HG03175 (cell line): ENCODE data around the gene MT1E.
"Not testable (repeated sequence)": the region's sequence is repeated elsewhere in the genome, so short reads cannot be mapped to it uniquely, and the experiment has no call there.

ENCODE experiments used
- ATAC-seq: cut with Tn5 transposase; IDR thresholded peaks from one replicate; pipeline ENCODE4 v1.9.1; 2021; ENCODE audit warnings: mild to moderate bottlenecking, moderate library complexity; ENCODE audit not compliant: unreplicated experiment

The MT1E gene

GRCh38 chr16:56643080-56643778 lies 17.6 kb downstream of the MT1E start:
- peak; percentile 73 for ATAC-seq

GRCh38 chr16:56643833-56644232 lies 18.3 kb downstream of the MT1E start:
- ATAC-seq, result no peak

GRCh38 chr16:56645311-56645710 lies 19.7 kb downstream of the MT1E start:
- no peak for ATAC-seq

- ATAC-seq, result no peak
Measured at GRCh38 chr16:56645838-56646237, 20.3 kb downstream of the MT1E start.

DNA sequence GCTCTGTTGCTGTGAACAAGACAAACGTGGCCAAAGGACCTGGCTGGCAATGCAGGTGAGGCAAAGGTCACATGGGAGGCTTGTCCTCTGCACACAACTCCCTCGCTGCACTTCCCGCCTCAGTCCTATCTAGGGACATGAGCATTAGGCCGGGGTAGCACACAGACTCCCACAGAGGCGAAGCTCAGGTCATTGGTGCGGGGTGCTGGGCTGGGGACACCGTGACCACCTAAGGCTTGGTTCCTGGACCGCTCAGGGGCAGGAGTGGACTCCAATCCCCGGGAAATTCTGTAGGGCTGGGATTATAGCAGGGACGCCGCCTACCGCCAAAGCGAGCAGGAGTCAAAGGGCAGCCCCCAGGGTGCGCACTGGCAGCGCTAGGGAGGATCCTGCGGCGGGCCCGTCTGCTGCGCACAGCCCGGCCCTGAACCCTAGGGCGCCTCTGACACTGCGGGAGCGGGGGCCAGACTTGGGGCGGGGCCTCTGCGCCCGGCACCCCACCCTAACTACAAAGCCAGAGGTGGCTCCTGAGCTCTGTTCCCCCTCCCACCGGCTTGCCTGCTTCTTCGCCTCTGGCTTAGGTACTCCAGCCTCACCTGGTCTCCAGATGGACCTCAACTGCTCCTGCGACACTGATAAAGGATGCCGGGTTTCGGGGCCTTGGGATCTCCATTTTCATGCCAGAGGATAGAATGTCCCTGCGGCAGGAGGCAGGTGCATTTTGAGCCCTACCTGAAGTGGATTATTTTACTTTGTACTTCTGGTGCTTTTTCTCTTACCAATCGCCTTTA lies 22.3 kb downstream of the MT1E start:
- no peak for ATAC-seq

GRCh38 chr16:56649271-56649670 lies 23.7 kb downstream of the MT1E start:
- ATAC-seq, result no peak

DNA sequence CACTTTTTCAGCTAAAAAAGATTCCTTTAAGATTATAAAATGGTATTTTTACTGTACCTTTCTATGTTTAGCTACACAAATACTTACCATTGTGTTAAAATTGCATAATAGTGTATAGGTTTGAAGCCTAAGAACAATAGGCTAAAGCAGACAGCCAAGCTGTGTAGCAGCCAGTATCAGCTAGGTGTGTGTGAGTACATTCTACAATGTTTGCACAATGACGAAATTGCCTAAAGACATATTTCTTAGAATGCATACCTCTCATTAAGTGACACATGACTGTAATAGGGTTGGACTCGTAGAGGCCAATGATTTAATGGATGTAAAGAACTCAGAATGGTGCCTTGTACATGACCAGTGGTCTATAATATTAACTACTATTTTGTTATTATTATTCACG lies 24.2 kb downstream of the MT1E start:
- no peak for ATAC-seq

- ATAC-seq, result no peak
Measured at GRCh38 chr16:56651586-56651985, 26.0 kb downstream of the MT1E start, which contains the start of gene MT1B. MT1B (plus strand) TSS chr16:56651886; CDS start chr16:56651954, 68 bp downstream.

- no peak for ATAC-seq
Measured at GRCh38 chr16:56652600-56652999, 27.0 kb downstream of the MT1E start.

DNA sequence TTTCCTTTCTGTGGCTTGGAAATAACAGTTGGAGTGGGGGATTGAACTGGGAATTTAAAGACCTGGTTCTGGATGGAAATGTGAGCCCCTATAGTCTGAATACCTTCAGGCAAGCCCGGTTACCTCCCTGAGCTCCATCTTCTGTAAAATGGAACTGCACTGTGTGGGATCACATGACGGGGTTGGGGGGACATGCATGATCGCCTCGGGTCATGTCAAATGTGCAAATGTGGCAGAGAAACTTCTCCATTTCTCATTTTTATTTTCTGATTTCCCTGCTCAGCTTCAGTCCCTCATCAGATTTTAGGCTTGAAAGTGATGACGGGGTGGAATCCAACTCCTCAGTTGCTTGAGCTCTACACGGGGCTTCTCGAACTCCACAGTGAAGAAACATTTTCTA lies 27.6 kb downstream of the MT1E start:
- no peak for ATAC-seq

- ATAC-seq, result peak; percentile 57
Measured at GRCh38 chr16:56657555-56658326, 32.2 kb downstream of the MT1E start, which contains the start of gene MT1F. MT1F (plus strand) TSS chr16:56657959; CDS start chr16:56658059, 100 bp downstream.

DNA sequence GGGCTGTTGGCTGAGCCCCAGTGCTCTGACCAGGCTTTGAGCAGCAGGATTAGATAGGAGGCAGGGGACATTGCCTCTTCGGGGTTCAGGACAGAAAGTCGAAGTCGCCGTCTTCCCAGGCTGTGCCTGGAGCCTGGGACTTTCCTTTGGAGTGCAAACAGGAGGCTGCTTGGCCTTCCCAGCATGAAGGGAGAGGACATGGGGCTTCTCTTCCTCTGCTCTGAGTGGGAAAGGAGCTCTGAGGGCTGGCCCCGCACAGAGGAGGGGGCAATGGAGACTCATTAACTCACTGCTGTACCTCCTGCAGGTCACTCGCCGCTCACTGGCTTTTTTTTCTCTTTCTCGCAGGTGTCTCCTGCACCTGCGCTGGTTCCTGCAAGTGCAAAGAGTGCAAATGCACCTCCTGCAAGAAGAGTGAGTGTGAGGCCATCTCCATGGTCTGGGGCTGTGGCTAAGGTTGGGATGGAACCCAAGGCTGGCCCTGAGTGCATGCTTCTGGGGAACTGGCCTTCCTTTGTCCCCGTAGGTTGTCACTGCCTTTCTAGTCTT lies 32.8 kb downstream of the MT1E start:
- ATAC-seq, result no peak

DNA sequence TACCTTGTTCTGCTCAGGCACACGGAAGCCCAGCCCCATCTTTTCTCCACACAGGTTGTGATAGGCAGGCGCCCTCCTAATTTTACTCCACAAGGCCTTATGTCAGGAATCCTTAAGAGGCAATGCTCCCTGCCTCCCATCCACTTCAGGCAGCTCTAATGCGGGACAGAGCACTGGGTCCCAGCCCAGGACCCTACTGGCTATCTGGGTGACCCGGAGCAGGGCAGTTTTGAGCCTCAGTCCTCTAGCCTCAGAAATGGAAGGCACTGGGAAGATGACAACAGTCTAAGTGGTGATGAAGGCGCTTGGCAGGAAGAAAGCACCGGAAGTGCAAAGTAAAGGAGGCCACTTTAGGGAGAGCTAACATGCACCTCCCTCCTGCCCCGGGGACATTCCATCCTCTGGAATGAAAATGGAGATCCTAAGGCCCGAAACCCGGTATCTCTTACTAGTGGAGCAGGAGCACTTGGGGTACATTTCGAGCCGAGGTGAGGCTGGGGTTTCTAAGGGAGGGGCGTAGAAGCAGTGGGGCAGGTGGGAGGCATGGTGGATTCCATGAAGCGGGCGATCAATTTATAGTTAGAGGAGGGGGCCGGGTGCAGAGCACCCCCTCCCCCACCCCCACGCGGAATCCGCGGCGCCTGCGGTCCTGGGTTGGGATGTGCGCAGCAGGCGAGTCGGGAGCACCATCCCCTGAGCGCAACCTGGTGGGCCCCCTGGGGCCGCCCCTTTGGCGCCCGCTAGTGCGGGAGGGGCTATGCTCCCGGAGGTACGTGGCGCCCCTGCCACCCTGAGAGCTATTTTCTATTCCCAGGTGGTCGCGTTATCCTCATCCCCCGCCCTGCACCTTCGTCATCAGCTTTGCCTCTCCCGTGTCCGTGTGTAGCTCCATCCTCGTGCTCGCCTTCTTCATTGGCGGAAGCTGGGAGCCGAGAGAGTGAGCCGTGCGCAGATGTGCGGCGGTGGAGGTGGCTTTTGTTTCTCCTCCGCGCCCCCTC lies 37.1 kb downstream of the MT1E start:
- ATAC-seq, result no peak

- ATAC-seq, result no peak
Measured at GRCh38 chr16:56664506-56664905, 38.9 kb downstream of the MT1E start.

- ATAC-seq, result not testable (repeated sequence)
Measured at GRCh38 chr16:56665286-56666261, 40.0 kb downstream of the MT1E start.

- no peak for ATAC-seq
Measured at GRCh38 chr16:56667581-56668571, 42.3 kb downstream of the MT1E start, which contains the start of gene MT1G. MT1G (minus strand) TSS chr16:56668065; CDS start chr16:56667993, 72 bp downstream.
